HepG2 (cell line): ENCODE measurements around the gene IFT80. TPM values are rescaled to one million over a fixed set of nuclear protein-coding genes. Genes with fewer than 3 reads are reported as not detected.
A peak's percentile ranks its signal among the peaks of the same experiment; 100 is the strongest.

Experiments
- ATAC-seq: fragments of 200-7000 bp; cut with Tn5 transposase; 3 replicates; pipeline ENCODE4 v1.9.1; 2020; ENCODE audit warnings: mild to moderate bottlenecking, moderate library complexity
- BruUV-seq: library from RNA; stranded (reverse); fragments of 400-500 nt; replicated peaks from 2 replicates; lab custom pipeline; 2021; lab: Mats Ljungman, UMichigan
- CTCF ChIA-PET: fragments of 300-600 bp; formaldehyde crosslinking; extraction: SDS; loops from one replicate; lab custom pipeline; 2021; ENCODE audit warnings: low total read pairs, inconsistent platforms, low intra/inter-chr PET ratio; lab: Yijun Ruan, JAX
- POLR2A ChIA-PET: fragments of 350-600 bp; sonication (Branson Sonifier 250); formaldehyde crosslinking; loops from one replicate; lab custom pipeline; 2020; ENCODE audit warnings: antibody characterized with exemption, inconsistent platforms; lab: Yijun Ruan, JAX
- DNase-seq: peaks from one replicate; pipeline ENCODE4 v3.0.0-alpha.2; 2015; ENCODE audit warnings: low spot score
- FAIRE-seq: peaks from 3 replicates; lab custom pipeline; 2011; peaks lifted over from hg19 to GRCh38; lab: Jason Lieb, UNC
- H2AFZ ChIP-seq: one replicate; pipeline ENCODE4 v1.6.1; 2011; ENCODE audit warnings: low read length, inconsistent platforms
- H3K27ac ChIP-seq: fragments of 300-600 bp; 3 replicates; pipeline ENCODE4 v1.8.0; 2011; ENCODE audit warnings: mixed run types, mild to moderate bottlenecking, mixed read lengths, low read length, inconsistent platforms; ENCODE audit not compliant: insufficient read depth; ENCODE audit errors: extremely low read length
- H3K27me3 ChIP-seq, 2 experiments: fragments of 200-600 bp in 1 of 2; 2 replicates in 1 of 2; 3 replicates in 1 of 2; pipeline versions ENCODE4 v1.6.0 to v1.8.0; 2011; ENCODE audit warnings: low read length in 2 of 2, mild to moderate bottlenecking in 2 of 2, moderate library complexity in 2 of 2, inconsistent platforms in 1 of 2; ENCODE audit not compliant: insufficient read depth in 2 of 2, control insufficient read depth in 1 of 2
- H3K36me3 ChIP-seq, 2 experiments: fragments of 200-600 bp in 1 of 2; replicated peaks in 1 of 2; 2 replicates in 1 of 2; 3 replicates in 1 of 2; pipeline versions ENCODE4 v1.5.1 to v1.8.0; 2011; ENCODE audit warnings: low read length in 2 of 2, inconsistent platforms in 1 of 2; ENCODE audit not compliant: insufficient read depth in 2 of 2, control insufficient read depth in 1 of 2
- H3K4me1 ChIP-seq: 2 replicates; pipeline ENCODE4 v1.5.1; 2012; ENCODE audit warnings: low read length, inconsistent platforms; ENCODE audit not compliant: insufficient read depth
- H3K4me2 ChIP-seq: 2 replicates; pipeline ENCODE4 v1.6.0; 2011; ENCODE audit warnings: low read depth, low read length, inconsistent platforms
- H3K4me3 ChIP-seq, 3 experiments: fragments of 200-600 bp in 1 of 3; sonication (generic), shearing (Covaris generic) in 1 of 3; replicated peaks in 1 of 3; 2 replicates each; pipeline ENCODE4 v1.5.1; 2011 to 2016; ENCODE audit warnings: low read length in 3 of 3, inconsistent platforms in 2 of 3, low read depth in 2 of 3, mild to moderate bottlenecking in 2 of 3, control low read depth in 1 of 3, mixed read lengths in 1 of 3; ENCODE audit not compliant: insufficient read depth in 1 of 3
- H3K79me2 ChIP-seq: one replicate; pipeline ENCODE4 v1.6.1; 2011; ENCODE audit warnings: low read length, inconsistent platforms; ENCODE audit not compliant: insufficient read depth
- H3K9ac ChIP-seq: 2 replicates; pipeline ENCODE4 v1.6.0; 2011; ENCODE audit warnings: mild to moderate bottlenecking, low read depth, low read length, inconsistent platforms; ENCODE audit not compliant: insufficient read depth
- H3K9me3 ChIP-seq: 2 replicates; pipeline ENCODE4 v1.5.1; 2012; ENCODE audit warnings: mild to moderate bottlenecking, low read length
- H4K20me1 ChIP-seq: 2 replicates; pipeline ENCODE4 v1.6.0; 2011; ENCODE audit warnings: inconsistent platforms, mild to moderate bottlenecking, low read length, moderate library complexity; ENCODE audit not compliant: insufficient read depth
- CTCF ChIP-seq: sonication (generic); formaldehyde crosslinking; IDR thresholded peaks from 2 replicates; pipeline ENCODE4 v1.5.0; 2020; ENCODE audit warnings: mild to moderate bottlenecking, missing genetic modification reagents, moderate library complexity
- FOXA3 ChIP-seq: IDR thresholded peaks from 2 replicates; pipeline ENCODE4 v1.6.1; 2016; ENCODE audit warnings: missing genetic modification reagents, missing compliant biosample characterization
- SMARCE1 ChIP-seq: fragments of 450-650 bp; IDR thresholded peaks from 2 replicates; pipeline ENCODE4 v1.6.1; 2017; ENCODE audit warnings: borderline replicate concordance
- ZNF124 ChIP-seq: sonication (generic); formaldehyde crosslinking; IDR thresholded peaks from 2 replicates; pipeline ENCODE4 v1.4.0; 2020; ENCODE audit warnings: missing genetic modification reagents
- ZNF205 ChIP-seq: IDR thresholded peaks from 2 replicates; pipeline ENCODE4 v1.6.1; 2018; ENCODE audit warnings: missing biosample characterization, missing genetic modification reagents
- ZNF501 ChIP-seq: sonication (generic); formaldehyde crosslinking; IDR thresholded peaks from 2 replicates; pipeline ENCODE4 v1.5.1; 2020; ENCODE audit warnings: mild to moderate bottlenecking, moderate library complexity, missing genetic modification reagents
- in situ Hi-C: cut with HindIII; loops from 2 replicates; pipeline ENCODE4 v1.10.0; 2017; ENCODE audit warnings: low pct_unique_long_range_greater_than_20kb; ENCODE audit not compliant: extremely low pct_ligation_motif_present
- intact Hi-C: fragments of 100-400 bp; cut with micrococcal nuclease; formaldehyde crosslinking; loops from one replicate; pipeline ENCODE4 v1.10.0; 2022; ENCODE audit not compliant: unreplicated experiment
- polyA plus RNA-seq, 8 experiments: library from polyadenylated mRNA; depleted of rRNA in 3 of 8; stranded (reverse) in 7 of 8; unstranded in 1 of 8; fragments of >200 nt; fragmentation: Illumina TruSeq in 4 of 8; extraction: Trizol in 4 of 8; gene quantifications; 2 replicates each; pipeline versions ENCODE4 v1.2.1 to v1.2.3, GENCODE V29; 2011 to 2016; ENCODE audit warnings: low read depth in 4 of 8, missing spikeins in 1 of 8, mixed read lengths in 1 of 8; ENCODE audit not compliant: insufficient read depth in 1 of 8
- total RNA-seq, 5 experiments: library from RNA; depleted of rRNA; stranded (reverse); fragments of >200 nt; fragmentation: Illumina TruSeq; extraction: Trizol; gene quantifications; 2 replicates each; pipeline ENCODE4 v1.2.3, GENCODE V29; 2016; ENCODE audit warnings: low read depth in 1 of 5

IFT80 gene
- total and polyA plus RNA-seq, 2 of the 13 experiments (the other 11 are each of a cell fraction or from before 2014, with no cell fraction given) = 11.4 to 15.7 TPM

DNA sequence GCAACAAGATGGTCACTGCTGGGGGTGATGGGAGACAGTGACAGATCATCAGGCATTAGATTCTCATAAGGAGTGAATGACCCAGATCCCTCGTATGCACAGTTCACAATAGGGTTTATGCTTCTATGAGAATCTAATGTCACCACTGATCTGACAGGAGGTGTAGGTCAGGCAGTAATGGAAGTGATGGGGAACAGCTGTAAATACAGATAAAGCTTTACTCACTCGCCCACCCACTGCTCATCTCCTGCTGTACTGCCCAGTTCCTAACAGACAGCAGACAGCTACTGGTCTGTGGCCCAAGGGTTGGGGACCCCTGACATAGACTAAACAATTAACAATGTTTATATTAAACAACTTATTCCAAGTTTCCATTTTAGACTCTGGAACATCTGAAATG is 25.4 kb downstream of the IFT80 start (continued):
- TF ChIP-seq ZNF501 (CRISPR knock-in tag) = no peak
- TF ChIP-seq CTCF (CRISPR knock-in tag) = no peak
- no peak for TF ChIP-seq SMARCE1
- no peak for TF ChIP-seq ZNF205

DNA sequence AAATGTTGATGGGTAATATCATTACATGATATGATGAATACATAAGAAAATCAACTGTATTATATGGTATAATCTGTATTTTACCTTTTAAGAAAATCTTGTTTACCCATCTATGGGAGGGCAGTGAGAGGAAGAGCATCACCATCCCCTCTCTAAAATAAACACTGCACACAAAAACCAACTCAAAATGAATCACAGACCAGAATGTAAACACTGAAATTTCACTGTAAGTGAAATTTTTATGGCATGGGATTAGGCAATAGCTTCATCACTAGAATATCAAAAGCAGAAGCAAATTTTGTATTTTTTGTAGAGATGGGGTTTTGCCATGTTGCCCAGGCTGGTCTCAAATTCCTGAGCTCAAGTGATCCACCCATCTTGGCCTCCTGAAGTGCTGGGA is 26.2 kb downstream of the IFT80 start:
- no peak for FAIRE-seq
- no peaks in the 10 kb centered on the region for H3K79me2 ChIP-seq
- no peak overlapping the region for H3K4me2 ChIP-seq
- H3K27ac ChIP-seq = no peak overlapping the region
- no peak for ATAC-seq
- no peak for DNase-seq
- BruUV-seq = no TSS peak
- no peak overlapping the region for H2AFZ ChIP-seq
- POLR2A ChIA-PET = no interaction called here
- intact Hi-C loops = no loop called here
- in situ Hi-C loops = no loop called here
- TF ChIP-seq FOXA3 (CRISPR knock-in tag) (peak; percentile 14; the same call in 1 of the 2 replicates), ZNF124 (no peak)
- TF ChIP-seq, all 625 proteins: peak for 1
- H3K36me3 ChIP-seq = peaks cover 0 to 9% of the 10 kb centered on the region in 2 experiments; a peak in 2 of 5 replicates
- CTCF ChIA-PET = no interaction called here
- no peak overlapping the region for H3K9ac ChIP-seq
- H4K20me1 ChIP-seq = no peaks in the 10 kb centered on the region
- no peaks in the 10 kb centered on the region for H3K4me1 ChIP-seq
- no peaks in the 10 kb centered on the region for H3K27me3 ChIP-seq
- no peak overlapping the region for H3K4me3 ChIP-seq
- no peaks in the 10 kb centered on the region for H3K9me3 ChIP-seq
